H1 (cell line): ENCODE measurements around the gene RIPPLY3.

Experiments
- MAFK ChIP-seq: IDR thresholded peaks from 2 replicates; pipeline ENCODE4 v1.6.1; 2012; ENCODE audit warnings: low read depth, mild to moderate bottlenecking, improper control_type of control experiment, low read length
- ZNF274 ChIP-seq: IDR thresholded peaks from 2 replicates; pipeline ENCODE4 v1.7.0; 2012; ENCODE audit warnings: low read length, borderline replicate concordance; ENCODE audit errors: extremely low read depth
- TF ChIP-seq, protein P1 (sequence below), 3 experiments: IDR thresholded peaks; 1 replicate in 2 of 3; 2 replicates in 1 of 3; pipeline versions ENCODE4 v1.5.1 to v1.6.1; 2011; ENCODE audit warnings: low read length in 3 of 3, mild to moderate bottlenecking in 3 of 3, inconsistent platforms in 2 of 3, low read depth in 1 of 3, moderate library complexity in 1 of 3; ENCODE audit not compliant: insufficient read depth in 1 of 3; ENCODE audit errors: control extremely low read depth in 1 of 3

- TF ChIP-seq, protein P1, sequence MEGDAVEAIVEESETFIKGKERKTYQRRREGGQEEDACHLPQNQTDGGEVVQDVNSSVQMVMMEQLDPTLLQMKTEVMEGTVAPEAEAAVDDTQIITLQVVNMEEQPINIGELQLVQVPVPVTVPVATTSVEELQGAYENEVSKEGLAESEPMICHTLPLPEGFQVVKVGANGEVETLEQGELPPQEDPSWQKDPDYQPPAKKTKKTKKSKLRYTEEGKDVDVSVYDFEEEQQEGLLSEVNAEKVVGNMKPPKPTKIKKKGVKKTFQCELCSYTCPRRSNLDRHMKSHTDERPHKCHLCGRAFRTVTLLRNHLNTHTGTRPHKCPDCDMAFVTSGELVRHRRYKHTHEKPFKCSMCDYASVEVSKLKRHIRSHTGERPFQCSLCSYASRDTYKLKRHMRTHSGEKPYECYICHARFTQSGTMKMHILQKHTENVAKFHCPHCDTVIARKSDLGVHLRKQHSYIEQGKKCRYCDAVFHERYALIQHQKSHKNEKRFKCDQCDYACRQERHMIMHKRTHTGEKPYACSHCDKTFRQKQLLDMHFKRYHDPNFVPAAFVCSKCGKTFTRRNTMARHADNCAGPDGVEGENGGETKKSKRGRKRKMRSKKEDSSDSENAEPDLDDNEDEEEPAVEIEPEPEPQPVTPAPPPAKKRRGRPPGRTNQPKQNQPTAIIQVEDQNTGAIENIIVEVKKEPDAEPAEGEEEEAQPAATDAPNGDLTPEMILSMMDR (IDR thresholded peaks at IDR 0.05; ENCODE audit: control extremely low read depth in 1 of 3, insufficient read depth in 1 of 3, low read depth in 1 of 3, low read length in 3 of 3): no peak
- no peak for TF ChIP-seq MAFK
- TF ChIP-seq ZNF274: no peak
Measured at GRCh38 chr21:37001441-37001840, 5.1 kb upstream of the RIPPLY3 start.
